ENCODE results near the gene UBALD1. TPM values are rescaled to one million over a fixed set of nuclear protein-coding genes. Genes with fewer than 3 reads are reported as not detected.
A peak's percentile ranks its signal among the peaks of the same experiment; 100 is the strongest.
"Not testable (repeated sequence)": the region's sequence is repeated elsewhere in the genome, so short reads cannot be mapped to it uniquely, and the experiment has no call there.

The UBALD1 gene
- total RNA-seq, 4 donors from 2014 or later = 11.6 to 25.1 (median 18.1) TPM

DNA sequence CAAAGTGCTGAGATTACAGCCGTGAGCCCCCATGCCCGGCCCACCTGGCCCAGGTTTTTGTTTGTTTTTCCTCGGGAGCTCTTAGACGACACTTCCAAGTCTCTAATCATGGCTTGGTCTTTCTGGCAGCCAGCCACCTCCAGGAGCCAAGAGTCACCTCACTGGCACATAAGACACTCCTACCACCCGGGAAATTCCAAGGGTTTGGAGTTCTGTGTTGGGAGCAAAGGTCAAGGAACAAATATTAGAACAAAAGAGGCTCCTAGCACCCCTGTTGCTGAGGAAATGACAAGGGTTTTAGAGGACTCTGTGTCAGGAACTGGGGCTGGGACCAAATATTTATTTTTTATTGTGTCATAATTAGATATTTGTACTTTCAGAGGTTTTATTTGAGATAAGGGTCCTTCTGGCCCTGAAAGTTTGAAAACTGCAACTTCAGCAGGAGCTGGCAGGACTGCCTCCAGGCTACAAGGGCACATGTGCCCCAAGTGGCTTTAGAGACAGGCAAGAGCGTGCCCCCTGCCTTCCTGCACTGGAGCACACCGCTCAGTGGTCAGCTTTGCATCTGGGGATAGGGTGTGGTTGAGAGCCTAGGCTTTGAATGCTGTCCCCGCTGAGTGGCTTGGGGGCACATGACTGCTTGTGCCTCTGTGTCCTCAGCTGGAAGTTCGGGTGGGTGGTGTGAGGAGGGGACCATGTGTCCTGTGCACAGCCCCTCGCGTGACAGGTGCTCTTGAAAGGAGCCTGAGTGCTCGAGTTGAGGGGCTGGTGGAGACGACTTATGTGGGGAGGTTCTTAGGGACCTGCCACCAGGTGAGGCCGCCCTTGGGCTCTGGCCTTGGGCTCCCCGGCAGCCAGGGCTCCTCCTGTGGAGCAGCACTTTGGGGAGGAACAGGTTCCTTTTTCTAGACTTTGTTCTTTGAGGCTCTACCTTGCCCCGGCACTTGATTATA, 39.6 kb upstream of the UBALD1 start:
- H3K36me3 ChIP-seq = peaks cover 0 to 74% (median 0%) of the 10 kb centered on the region in 3 donors
- H3K4me3 ChIP-seq = no peak overlapping the region
- H3K9me3 ChIP-seq = no peaks in the 10 kb centered on the region
- peak overlapping the region in 3 of 4 donors; percentile 49 to 89 (median 88) for H3K27ac ChIP-seq
- peaks cover 0 to 33% (median 0%) of the 10 kb centered on the region in 4 donors for H3K4me1 ChIP-seq
- TF ChIP-seq, protein P1, sequence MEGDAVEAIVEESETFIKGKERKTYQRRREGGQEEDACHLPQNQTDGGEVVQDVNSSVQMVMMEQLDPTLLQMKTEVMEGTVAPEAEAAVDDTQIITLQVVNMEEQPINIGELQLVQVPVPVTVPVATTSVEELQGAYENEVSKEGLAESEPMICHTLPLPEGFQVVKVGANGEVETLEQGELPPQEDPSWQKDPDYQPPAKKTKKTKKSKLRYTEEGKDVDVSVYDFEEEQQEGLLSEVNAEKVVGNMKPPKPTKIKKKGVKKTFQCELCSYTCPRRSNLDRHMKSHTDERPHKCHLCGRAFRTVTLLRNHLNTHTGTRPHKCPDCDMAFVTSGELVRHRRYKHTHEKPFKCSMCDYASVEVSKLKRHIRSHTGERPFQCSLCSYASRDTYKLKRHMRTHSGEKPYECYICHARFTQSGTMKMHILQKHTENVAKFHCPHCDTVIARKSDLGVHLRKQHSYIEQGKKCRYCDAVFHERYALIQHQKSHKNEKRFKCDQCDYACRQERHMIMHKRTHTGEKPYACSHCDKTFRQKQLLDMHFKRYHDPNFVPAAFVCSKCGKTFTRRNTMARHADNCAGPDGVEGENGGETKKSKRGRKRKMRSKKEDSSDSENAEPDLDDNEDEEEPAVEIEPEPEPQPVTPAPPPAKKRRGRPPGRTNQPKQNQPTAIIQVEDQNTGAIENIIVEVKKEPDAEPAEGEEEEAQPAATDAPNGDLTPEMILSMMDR (IDR thresholded peaks at IDR 0.05) = peak in 1 of 6 experiments; percentile 4
- no peak for TF ChIP-seq POLR2A (IDR thresholded peaks at IDR 0.05)
- DNase-seq = peak in 2 of 3 donors; percentile 85 to 89
- H3K27me3 ChIP-seq = no peaks in the 10 kb centered on the region

DNA sequence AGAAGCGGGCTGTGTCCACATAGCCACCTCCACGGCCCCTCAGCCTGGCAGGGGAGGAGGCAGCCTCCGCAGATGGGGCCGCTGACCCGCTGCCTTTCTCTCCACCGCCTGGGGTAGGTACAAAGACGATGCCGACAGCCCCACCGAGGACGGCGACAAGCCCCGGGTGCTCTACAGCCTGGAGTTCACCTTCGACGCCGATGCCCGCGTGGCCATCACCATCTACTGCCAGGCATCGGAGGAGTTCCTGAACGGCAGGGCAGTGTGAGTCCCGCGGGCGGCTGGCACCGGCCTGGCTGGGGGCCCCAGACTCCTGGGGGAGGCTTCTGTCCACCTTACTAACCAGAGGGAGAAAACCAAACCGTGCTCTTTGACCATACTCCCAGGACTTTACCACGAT, 37.9 kb upstream of the UBALD1 start:
- Histone ChIP-seq H3K27ac (peak overlapping the region in 3 of 4 donors; percentile 49 to 89 (median 88)), H3K9me3 (no peaks in the 10 kb centered on the region), H3K4me1 (peaks cover 0 to 33% (median 0%) of the 10 kb centered on the region in 4 donors), H3K27me3 (no peaks in the 10 kb centered on the region), H3K36me3 (peaks cover 0 to 57% (median 0%) of the 10 kb centered on the region in 3 donors), H3K4me3 (no peak overlapping the region)
- DNase-seq = no peak
- no peak for TF ChIP-seq POLR2A (IDR thresholded peaks at IDR 0.05)
- TF ChIP-seq, protein P1 (IDR thresholded peaks at IDR 0.05) = no peak

DNA sequence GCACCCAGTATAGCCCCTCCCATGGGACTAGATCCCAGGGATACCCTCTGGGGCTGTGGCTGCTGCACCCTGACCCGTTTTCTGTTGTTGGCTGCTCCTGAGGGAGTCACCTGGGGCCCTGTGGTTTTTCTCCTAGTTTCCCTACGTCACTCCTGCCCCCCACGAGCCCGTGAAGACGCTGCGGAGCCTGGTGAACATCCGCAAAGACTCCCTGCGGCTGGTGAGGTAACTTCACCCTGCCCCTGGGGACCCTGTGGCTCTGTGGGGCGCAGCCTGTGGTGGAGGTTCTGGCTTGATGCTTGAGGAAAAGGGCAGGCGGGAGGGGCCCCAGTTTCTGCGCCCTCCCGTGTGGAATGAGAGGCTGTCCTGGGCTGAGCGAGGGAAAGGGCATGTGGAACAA, 37.1 kb upstream of the UBALD1 start:
- peaks cover 0 to 33% (median 0%) of the 10 kb centered on the region in 4 donors for H3K4me1 ChIP-seq
- no peaks in the 10 kb centered on the region for H3K27me3 ChIP-seq
- H3K4me3 ChIP-seq = no peak overlapping the region
- TF ChIP-seq, protein P1 (IDR thresholded peaks at IDR 0.05) = no peak
- TF ChIP-seq POLR2A (IDR thresholded peaks at IDR 0.05) = no peak
- no peak overlapping the region for H3K27ac ChIP-seq
- no peaks in the 10 kb centered on the region for H3K9me3 ChIP-seq
- peaks cover 0 to 50% (median 0%) of the 10 kb centered on the region in 3 donors for H3K36me3 ChIP-seq
- DNase-seq = no peak

DNA sequence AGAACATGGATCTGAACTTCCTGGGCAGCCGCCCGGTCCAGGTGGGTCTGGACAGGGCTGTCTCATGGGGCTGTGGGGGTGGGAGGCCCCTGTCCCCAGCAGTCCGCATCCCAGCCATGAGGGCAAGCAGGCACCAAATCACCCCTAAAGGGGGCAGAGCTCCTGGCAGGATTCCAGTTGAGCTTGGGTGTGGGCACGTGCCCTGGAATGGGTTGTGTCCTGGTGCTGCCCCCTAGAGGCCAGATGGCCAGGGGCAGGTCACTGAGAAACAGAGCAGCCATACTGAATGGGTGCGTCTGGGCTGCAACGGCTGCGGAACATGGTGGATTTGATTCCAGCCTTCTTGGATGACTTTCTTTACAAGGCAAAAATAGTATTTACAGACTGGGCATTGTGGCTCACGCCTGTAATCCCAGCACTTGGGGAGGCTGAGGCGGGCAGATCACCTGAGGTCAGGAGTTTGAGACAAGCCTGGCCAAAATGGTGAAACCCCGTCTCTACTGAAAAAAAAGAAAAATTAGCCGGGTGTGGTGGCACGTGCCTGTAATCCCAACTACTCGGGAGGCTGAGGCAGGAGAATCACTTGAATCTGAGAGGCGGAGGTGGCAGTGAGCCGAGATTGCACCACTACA, 35.9 kb upstream of the UBALD1 start:
- not testable (repeated sequence) for H3K27me3 ChIP-seq, H3K4me3 ChIP-seq, H3K27ac ChIP-seq, H3K9me3 ChIP-seq
- Histone ChIP-seq H3K36me3 (peaks cover 0 to 44% (median 0%) of the 10 kb centered on the region in 3 donors), H3K4me1 (peaks cover 0 to 28% (median 0%) of the 10 kb centered on the region in 4 donors)
- TF ChIP-seq, protein P1 (IDR thresholded peaks at IDR 0.05) = peak; percentile 36 to 81 (median 76)
- peak; percentile 66 to 84 (median 83) for DNase-seq

DNA sequence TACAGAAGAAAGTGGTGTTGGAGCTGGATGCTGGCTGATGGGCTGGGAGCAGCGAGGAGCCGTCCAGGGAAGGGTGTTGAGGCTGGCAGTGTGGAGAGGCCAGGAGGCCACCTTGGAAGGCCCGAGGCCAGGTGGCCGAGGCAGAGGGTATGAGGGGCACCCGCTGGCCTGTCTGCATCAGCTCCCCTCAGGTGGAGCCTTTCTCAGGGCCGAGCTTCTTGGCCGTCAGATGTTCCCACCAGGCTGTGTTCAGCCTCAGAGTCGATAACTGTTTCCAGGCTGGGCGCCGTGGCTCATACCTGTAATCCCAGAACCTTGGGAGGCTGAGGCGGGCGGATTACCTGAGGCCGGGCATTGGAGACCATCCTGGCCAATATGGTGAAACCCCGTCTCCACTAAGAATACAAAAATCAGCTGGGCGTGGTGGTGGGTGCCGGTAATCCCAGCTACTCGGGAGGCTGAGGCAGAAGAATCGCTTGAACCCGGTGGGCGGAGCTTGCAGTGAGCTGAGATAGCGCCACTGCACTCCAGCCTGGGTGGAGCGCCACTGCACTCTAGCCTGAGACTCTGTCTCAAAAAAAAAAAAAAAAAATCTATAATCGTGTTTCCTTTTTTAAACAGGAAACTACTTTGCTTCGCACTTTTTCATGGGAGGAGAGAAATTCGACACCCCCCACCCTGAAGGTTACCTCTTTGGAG, 35.2 kb upstream of the UBALD1 start:
- Histone ChIP-seq H3K36me3 (peaks cover 0 to 41% (median 0%) of the 10 kb centered on the region in 3 donors), H3K4me1 (peaks cover 0 to 22% (median 0%) of the 10 kb centered on the region in 4 donors), H3K27me3 (no peaks in the 10 kb centered on the region), H3K4me3 (no peak overlapping the region), H3K27ac (no peak overlapping the region), H3K9me3 (no peaks in the 10 kb centered on the region)
- TF ChIP-seq, protein P1 (IDR thresholded peaks at IDR 0.05) = no peak
- TF ChIP-seq POLR2A (IDR thresholded peaks at IDR 0.05) = no peak
- no peak for DNase-seq
